ENCODE data around the gene TM4SF5.
"Not testable (repeated sequence)": the region's sequence is repeated elsewhere in the genome, so short reads cannot be mapped to it uniquely, and the experiment has no call there.

Gene TM4SF5

DNA sequence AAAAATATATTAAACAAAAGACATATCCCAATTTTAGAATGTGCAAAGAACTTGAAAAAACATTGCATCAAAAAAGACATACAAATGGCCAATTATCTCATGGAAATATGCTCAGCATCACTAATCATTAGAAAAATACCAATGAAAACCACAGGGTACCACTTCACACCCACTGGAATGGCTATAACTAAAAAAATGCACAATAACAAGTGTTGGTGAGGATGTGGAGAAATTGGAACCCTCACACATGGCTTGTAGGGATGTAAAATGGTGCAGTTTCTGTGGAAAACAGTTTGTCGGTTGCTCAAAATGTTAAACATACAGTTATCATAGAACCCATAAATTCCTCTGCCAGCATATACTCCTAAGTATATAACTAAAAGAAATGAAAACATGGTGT lies 23.5 kb downstream of the TM4SF5 start:
- DNase-seq = no peak

DNA sequence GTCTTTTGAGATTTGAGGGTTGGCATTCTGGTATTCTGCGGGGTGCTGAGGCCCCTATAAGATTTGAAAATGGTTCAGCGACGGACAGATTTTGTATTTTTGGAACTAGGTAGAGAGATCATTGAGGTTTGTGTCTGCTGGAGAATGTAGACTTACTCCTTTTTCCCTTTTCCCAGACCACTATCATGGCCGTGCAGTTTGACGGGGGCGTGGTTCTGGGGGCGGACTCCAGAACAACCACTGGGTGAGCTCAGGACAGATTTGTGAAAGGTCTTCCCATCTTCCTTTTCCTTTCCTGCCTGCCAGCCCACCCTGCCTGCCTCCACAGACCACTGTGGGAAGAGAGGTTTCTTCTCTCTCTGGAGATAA lies 24.9 kb downstream of the TM4SF5 start:
- DNase-seq = no peak

DNA sequence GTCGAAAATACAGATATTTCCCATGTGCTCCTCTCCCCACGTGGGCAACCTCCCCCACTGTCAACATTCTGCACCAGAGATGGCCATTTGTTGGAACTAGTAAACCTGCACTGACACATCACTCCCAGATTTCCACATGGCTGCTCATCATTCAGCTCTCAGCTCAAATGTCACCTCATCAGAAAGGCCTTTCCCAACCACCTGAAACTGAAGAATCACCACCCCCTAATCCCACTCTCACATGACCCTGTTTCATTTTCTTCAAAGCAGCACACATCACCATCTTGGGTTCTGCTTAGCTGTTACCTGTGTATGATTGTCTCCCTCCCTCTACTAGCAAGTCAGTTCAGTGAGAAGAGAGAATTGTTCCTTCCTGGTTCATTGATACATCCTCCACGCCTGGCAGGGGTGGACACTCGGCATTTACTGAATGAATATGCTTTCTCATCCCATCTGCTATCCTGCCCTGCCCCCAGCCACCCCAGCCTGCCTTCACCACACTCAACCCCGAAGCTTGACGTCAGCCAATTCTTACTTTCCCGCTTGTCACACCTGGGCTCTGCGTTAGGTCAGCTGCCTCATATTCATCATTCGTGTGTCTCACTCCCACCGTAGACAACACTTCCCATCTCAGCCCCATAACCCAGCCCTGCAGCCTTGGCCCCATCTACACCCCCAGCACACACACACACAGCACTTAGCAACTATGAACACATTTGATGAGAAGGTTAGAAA lies 28.9 kb downstream of the TM4SF5 start:
- no peak for DNase-seq

DNA sequence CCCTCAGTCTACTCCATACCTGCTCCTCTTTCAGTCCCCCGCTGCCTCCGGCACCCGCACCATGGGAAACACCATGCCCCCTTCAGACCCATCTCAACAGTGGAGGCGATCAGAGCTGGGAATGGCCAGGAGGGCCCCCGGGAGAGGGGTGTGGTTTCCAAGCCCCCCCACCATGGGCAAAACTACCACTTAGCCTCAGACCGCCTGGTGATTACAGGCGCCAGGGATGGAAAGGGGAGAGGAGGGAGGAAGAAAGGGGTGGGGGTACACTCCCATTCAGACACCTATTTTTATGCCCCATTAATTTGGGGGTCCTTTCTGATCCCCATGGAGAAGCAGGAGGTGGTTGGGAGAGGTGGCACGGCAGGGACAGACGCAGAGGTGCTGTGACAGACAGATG lies 30.5 kb downstream of the TM4SF5 start, which contains the start of gene C17orf114:
Gene C17orf114 (minus strand): TSS at position 101 of the 400 bp plus-strand sequence.
- no peak for DNase-seq

DNA sequence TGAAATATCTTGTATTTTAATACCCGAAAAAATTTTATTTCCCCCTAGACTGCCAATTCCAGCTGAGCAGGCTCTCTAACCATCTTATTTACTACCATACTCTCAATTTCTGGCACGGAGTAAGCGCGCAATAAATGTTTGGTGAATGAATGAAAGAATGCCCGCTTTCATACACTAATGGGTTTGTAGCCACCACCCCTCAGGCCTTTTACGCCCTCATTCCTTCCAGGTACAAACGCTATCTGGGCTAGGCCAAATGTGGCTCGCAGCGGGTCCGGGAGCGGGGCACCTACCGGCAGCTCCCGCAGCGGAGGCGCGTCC lies 34.7 kb downstream of the TM4SF5 start:
- no peak for DNase-seq

DNA sequence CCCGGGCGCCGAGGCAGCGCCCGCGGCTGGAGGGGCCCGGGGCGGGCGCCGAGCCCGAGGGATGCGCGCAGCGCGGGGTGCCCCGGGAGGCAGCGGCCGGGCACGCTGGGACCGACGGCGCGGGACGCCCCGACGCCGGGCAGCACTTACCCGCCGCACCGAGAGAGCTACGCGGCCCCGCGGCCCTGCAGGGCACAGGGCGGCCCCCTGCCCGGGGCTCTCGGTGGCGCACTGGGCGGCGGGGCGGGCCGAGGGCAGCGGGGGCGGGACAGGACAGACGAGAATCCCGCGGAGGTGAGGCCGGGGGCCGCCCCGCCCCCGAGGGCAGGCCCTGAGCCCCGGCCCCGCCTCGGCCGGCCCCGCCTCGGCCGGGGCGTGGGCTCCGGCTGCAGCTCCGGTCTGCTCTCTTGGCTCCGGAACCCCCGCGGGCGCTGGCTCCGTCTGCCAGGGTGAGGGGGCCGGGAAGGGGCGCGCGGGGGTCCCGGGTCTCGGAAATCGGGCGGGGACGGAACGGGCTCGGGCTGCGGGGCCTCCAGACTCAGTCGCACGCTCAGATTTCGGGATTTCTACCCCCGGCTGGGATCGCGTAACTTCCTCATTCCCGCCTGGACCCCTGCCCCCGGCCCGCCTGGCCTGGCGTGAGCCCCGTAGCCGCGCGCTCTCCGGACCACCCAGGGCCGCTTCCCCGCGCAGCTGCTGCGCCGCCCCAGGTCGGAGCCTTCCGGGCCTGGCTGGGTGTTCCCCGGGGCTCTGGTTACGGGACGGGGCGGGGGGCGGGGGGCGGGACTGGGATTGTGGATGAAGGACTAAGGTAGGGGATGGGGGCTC lies 35.3 kb downstream of the TM4SF5 start, which contains the start of gene PLD2:
Gene PLD2 (plus strand): TSS at position 376 of the 828 bp plus-strand sequence. CDS start 621 bp downstream, outside the sequence.
- DNase-seq = peak; percentile 74 to 88

DNA sequence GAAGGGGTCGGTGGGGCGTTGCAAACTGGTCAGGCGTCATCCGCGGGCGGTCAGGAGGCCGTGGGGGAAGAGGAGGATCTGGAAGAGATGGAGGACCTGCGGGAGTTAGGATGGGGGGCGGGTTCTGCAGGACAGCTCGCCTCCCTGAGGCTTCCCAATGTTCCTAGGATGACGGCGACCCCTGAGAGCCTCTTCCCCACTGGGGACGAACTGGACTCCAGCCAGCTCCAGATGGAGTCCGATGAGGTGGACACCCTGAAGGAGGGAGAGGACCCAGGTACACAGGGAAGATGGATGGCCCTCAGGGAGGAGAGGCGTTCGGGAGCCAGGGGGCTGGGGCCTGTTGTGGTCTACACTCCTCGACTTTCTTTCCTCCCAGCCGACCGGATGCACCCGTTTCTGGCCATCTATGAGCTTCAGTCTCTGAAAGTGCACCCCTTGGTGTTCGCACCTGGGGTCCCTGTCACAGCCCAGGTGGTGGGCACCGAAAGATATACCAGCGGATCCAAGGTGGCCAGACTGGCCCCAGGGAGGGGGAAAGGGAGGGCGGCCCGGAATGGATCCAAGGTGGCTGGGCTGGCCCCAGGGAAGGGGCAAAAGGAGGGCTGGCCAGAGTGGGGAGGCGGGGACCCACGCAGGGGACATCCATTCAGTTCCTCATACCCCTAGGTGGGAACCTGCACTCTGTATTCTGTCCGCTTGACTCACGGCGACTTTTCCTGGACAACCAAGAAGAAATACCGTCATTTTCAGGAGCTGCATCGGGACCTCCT lies 36.1 kb downstream of the TM4SF5 start:
- no peak for DNase-seq

DNA sequence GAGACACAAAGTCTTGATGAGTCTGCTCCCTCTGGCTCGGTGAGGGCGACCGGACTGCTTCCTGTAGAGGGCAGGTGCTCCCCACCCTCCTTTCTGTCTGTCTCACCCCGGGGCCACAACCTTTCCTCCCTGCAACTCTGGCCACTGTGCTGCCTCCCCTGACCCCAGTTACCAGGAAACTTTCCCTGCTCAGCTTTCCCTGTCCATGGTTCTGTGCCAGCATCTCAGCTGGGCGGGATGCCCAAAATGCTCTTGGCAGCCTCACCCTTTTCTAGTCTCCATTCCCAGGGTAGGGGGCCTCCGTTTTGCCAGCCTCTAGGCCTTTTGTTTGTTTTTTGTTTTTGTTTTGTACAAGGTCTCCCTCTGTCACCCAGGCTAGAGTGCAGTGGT lies 36.7 kb downstream of the TM4SF5 start:
- no peak for DNase-seq

DNA sequence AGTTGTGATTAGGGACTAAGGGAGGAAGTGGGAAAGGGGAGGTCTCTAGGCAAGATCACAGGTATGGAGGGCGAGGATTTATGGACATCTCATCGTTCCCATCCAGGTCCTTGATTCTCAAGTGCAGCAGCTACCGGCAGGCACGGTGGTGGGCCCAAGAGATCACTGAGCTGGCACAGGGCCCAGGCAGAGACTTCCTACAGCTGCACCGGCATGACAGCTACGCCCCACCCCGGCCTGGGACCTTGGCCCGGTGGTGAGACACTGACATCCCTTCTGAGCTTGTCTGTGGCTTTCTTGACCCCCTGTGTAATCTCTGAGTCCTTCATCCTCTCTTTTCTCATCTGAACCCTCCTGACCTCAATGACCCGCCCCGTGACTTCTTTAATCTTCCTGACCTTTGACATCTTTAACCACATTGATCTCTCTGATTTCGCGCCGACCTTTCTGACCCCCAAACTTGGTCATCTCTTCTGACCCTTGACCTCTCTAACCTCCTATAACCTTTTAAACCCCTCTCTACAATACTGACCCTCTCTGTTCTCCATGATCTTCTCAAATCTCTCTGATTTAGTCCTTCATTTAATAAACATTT lies 39.1 kb downstream of the TM4SF5 start:
- no peak for DNase-seq

DNA sequence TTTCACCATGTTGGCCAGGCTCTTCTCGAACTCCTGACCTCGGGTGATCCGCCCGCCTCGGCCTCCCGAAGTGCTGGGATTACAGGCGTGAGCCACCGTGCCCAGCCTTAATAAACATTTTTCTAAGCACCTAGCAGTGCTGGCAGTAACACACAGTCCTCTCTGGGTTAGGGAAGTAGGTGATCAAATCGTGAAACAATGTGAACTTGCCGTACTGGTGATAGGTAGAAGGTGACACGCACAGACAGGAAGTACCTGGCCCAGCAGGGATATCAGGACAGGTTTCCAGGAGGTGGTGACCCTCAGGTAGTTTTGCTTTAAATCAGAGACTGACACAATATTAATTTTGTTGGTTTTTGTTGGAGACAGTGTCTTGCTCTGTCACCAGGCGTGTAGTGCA lies 39.8 kb downstream of the TM4SF5 start:
- DNase-seq = no peak

DNA sequence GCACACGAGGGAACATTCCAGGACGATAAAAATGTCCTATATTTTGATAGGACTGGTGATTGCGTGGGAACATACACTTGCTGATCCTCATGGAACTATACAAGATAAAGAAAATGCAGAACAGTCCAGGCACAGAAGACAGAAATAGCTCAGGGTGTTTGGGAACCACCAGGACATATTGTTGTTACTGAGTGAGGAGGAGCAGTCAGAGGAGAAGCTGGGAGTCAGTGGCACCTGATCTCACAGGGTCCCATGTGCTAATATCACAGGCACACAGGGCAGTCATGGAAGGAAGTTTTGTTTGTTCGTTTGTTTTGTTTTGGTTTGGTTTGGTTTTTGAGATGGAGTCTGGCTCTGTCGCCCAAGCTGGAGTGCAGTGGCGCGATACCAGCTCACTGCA lies 41.0 kb downstream of the TM4SF5 start:
- DNase-seq = no peak

DNA sequence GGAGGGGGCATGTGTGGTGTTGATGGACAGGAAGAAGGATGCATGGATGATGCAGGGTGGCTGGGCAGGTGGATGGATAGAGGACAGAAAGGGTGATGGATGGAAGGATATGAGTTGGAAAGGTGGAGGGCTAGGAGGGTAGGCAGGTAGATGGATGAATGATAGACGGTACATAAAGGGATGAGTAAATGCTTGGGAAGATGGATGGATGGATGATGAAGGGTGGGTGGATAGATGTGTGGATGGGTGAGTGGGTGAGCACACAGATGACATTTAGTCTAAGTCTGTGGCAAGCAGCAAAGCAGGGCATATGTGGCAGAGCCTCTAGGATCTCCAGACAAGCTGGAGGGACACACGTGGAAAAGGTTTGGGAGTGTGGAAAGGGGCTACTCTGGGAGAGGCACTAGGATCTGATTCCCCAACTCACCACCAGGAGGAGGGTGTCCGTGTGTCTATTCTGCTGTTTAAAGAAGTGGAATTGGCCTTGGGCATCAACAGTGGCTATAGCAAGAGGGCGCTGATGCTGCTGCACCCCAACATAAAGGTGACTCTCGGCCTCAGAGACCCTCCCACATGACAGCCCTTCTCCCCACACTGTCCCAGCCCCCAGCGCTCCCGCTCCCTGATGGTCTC lies 43.5 kb downstream of the TM4SF5 start:
- DNase-seq = no peak

DNA sequence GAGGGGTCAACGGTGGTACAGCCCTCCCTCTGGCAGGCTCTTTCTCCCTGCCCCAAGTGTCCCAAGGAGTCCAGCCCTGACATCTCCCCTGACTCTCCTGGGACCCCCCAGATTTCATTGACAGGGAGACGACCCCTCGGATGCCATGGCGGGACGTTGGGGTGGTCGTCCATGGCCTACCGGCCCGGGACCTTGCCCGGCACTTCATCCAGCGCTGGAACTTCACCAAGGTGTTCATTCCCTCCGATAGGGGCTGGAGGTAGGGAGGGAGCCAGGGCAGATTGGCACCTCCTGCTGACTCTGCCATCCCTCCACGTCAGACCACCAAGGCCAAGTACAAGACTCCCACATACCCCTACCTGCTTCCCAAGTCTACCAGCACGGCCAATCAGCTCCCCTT lies 45.1 kb downstream of the TM4SF5 start:
- no peak for DNase-seq

DNA sequence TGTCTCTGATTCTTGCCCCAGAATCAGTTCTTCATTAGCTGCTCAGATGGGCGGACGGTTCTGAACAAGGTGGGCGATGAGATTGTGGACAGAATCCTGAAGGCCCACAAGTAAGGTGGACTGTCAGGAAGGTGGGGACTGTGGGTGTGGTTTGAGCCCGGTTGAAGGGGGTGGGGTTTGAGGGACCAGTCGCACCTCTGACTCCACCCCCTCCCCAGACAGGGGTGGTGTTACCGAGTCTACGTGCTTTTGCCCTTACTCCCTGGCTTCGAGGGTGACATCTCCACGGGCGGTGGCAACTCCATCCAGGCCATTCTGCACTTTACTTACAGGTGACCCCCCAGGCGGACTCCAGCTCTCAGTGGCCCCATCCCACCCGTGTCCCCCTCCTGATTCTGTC lies 46.6 kb downstream of the TM4SF5 start:
- DNase-seq = no peak

DNA sequence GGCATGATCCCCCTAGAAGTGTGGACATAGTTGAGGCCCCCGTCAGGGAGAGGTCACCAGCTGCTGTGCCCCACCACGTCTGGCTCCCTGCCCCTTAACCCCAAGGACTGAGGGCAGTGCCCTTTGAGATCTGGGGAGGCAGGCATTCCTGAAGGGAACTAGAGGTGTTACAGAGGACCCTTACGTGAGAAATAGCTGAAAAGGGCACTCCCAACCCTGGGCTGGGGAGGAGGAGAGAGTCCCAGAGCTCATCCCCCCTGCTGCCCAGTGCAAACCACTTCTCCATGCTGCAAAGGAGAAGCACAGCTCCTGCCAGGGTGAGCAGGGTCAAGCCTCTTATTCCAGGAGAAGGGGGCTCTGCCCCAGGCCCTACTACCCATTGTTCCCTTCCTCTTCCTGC lies 51.1 kb downstream of the TM4SF5 start:
- DNase-seq = no peak

DNA sequence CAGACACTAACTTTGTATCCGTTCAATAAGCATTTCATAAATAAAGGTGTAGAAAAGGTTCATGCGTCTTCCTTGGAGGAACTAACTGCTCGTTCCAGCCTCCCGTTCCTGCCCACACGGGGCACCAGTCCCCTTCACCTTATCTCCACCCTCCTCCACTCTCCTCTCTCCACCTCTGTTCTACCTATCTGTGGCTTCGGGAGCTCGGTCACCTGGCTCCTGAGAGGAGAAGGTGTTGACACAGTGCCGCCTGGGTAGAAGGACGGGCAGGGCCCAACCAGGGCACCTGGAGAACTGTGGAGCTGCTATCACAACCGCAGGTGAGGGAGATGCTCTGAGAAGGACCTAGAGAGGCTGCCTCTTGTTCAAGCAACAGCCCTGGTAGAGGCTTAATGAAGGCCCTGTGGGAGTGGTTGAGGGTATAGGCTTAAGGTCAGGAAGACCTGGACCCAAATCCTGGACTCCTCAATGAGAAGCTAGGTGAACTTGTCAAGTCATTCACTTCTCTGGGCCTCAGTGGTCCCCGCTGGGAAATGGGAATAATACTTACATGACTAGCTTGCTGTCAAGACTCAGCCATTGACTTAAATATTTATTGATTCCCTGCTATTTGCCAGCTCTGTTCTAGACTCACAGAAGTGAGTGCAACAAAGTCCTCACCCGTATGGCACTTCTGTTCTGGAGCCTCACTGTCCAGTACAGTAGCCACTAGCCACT lies 51.8 kb downstream of the TM4SF5 start:
- no peak for DNase-seq

DNA sequence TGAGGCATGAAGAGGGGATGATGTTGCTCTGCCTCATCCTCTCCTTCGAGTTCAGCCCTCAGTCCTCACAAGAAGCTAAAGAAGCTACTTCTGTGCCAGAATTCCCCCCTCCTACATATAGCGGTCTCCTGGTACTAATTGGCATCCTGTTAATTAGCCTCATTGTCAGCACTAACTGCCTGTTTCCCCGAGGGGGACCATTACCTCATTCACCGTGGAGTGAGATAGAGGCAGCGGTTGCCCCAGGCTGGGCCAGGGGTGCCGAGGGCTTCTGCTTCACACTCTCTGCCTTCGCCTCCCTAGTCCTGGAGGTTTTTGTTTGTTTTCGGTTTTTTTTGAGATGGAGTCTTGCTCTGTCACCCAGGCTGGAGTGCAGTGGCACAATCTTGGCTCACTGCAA lies 55.7 kb downstream of the TM4SF5 start:
- DNase-seq = no peak

DNA sequence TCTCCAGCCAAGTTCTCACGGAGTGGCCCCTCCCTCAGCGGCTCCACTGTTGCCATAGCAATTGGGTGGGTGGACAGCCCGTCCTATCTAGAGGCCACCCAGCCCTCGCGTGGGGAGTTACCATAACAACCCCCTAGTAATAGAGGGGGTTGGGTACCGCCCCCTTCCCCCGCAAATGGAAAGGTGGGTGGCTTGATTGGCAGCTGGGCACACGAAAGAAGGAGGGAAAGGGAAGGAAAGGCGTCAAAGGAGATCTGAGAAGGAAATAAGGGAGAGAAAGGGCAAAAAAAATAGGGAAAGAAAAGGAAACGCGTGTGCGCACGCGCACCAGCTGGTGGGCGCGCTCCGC lies 61.1 kb downstream of the TM4SF5 start:
- not testable (repeated sequence) for DNase-seq

Measured in NCI-H1930 (cell line).